OCI-LY1 (cell line): ENCODE data around the gene TENM4.

Experiments used
- H2AFZ ChIP-seq: fragments of 200-600 bp; sonication (generic), shearing (Covaris generic); 2 replicates; pipeline ENCODE4 v1.6.0; 2014; ENCODE audit warnings: antibody characterized with exemption, mild to moderate bottlenecking, low read length
- H3F3A ChIP-seq: fragments of 200-600 bp; sonication (generic), shearing (Covaris generic); 2 replicates; pipeline ENCODE4 v1.6.0; 2014; ENCODE audit warnings: mild to moderate bottlenecking, antibody characterized with exemption, low read length, moderate library complexity; ENCODE audit not compliant: insufficient read depth
- H3K27ac ChIP-seq: fragments of 200-600 bp; sonication (generic); 2 replicates; pipeline ENCODE4 v1.5.1; 2014; ENCODE audit warnings: low read length, mixed run types, mild to moderate bottlenecking, low read depth; ENCODE audit not compliant: poor library complexity, severe bottlenecking
- H3K27me3 ChIP-seq: fragments of 200-600 bp; sonication (generic); 2 replicates; pipeline ENCODE4 v1.6.0; 2014; ENCODE audit warnings: antibody characterized with exemption, mild to moderate bottlenecking, low read length, moderate library complexity; ENCODE audit not compliant: insufficient read depth
- H3K36me3 ChIP-seq: fragments of 200-600 bp; sonication (generic); 2 replicates; pipeline ENCODE4 v1.6.1; 2014; ENCODE audit warnings: mild to moderate bottlenecking, antibody characterized with exemption, low read length, moderate library complexity, mixed read lengths; ENCODE audit not compliant: insufficient read depth
- H3K4me1 ChIP-seq: fragments of 200-600 bp; sonication (generic); 2 replicates; pipeline ENCODE4 v1.5.1; 2014; ENCODE audit warnings: mild to moderate bottlenecking, low read length, moderate library complexity; ENCODE audit not compliant: insufficient read depth, severe bottlenecking
- H3K4me2 ChIP-seq: fragments of 200-600 bp; sonication (generic), shearing (Covaris generic); 2 replicates; pipeline ENCODE4 v1.6.1; 2014; ENCODE audit warnings: low read length
- H3K4me3 ChIP-seq: fragments of 200-600 bp; sonication (generic); 2 replicates; pipeline ENCODE4 v1.5.1; 2014; ENCODE audit warnings: low read length, low read depth, mild to moderate bottlenecking, mixed read lengths; ENCODE audit not compliant: poor library complexity, severe bottlenecking
- H3K79me2 ChIP-seq: fragments of 200-600 bp; shearing (Covaris generic); 2 replicates; pipeline ENCODE4 v1.6.1; 2016; ENCODE audit warnings: mixed run types, low read length, mixed read lengths; ENCODE audit not compliant: insufficient read depth
- H3K9ac ChIP-seq: fragments of 200-600 bp; sonication (generic), shearing (Covaris generic); 2 replicates; pipeline ENCODE4 v1.6.1; 2014; ENCODE audit warnings: mild to moderate bottlenecking, low read length, mixed read lengths
- H3K9me2 ChIP-seq: fragments of 200-600 bp; sonication (generic), shearing (Covaris generic); 2 replicates; pipeline ENCODE4 v1.6.1; 2014; ENCODE audit warnings: low read depth, mild to moderate bottlenecking, low read length, mixed read lengths
- H3K9me3 ChIP-seq: fragments of 200-600 bp; shearing (Covaris generic); 2 replicates; pipeline ENCODE4 v1.6.1; 2014; ENCODE audit warnings: low read length, mixed read lengths
- H4K20me1 ChIP-seq: fragments of 200-600 bp; sonication (generic), shearing (Covaris generic); 2 replicates; pipeline ENCODE4 v1.6.0; 2016; ENCODE audit warnings: mild to moderate bottlenecking, low read length; ENCODE audit not compliant: insufficient read depth
- CTCF ChIP-seq: fragments of 200-600 bp; sonication (generic), shearing (Covaris generic); IDR thresholded peaks from 2 replicates; pipeline ENCODE4 v1.5.1; 2017; ENCODE audit warnings: mild to moderate bottlenecking, antibody characterized with exemption, low read length, moderate library complexity, mixed read lengths
- EZH2 ChIP-seq: fragments of 200-600 bp; sonication (generic), shearing (Covaris generic); IDR thresholded peaks from 2 replicates; pipeline ENCODE4 v1.8.0; 2017; ENCODE audit warnings: borderline replicate concordance, mixed run types, mild to moderate bottlenecking, antibody characterized with exemption, low read length, moderate library complexity, mixed read lengths

TENM4 gene

DNA sequence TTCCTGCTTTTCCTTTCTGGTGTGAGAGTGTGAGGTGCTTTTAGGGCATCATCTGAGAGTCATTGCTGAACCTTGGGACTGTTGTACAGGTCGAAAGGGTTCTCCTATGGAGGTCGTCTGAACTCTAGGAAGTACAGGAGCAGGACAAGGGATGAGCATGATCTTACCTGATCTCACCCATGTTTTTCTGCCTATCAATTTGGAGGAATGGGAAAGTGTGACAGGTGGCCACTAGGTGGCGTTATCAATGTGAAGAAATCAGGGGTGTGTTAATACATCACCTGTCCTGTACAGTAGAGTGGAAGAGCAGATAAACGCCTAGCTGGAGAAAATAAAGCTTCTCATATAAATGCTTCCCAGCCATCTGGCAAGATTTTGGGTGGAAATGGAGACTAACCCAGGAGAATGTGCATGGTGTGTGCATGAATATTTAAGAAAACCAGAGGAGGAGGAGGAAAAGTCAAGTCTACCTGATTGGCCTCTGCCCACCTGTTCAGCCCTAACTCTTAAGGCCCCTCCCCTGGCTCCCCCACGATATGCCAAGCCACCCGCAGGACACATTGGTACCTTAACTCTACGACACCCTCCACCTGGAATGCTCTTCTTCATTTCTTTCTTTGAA is 794.2 kb downstream of the TENM4 start:
- H3K36me3 ChIP-seq: no peaks in the 10 kb centered on the region
- H3K4me3 ChIP-seq: no peak overlapping the region
- no peaks in the 10 kb centered on the region for H3F3A ChIP-seq
- TF ChIP-seq EZH2 (no peak), CTCF (peak; percentile 79)
- no peaks in the 10 kb centered on the region for H3K9me2 ChIP-seq
- no peak overlapping the region for H3K4me2 ChIP-seq
- no peak overlapping the region for H2AFZ ChIP-seq
- no peak overlapping the region for H3K9ac ChIP-seq
- H3K27me3 ChIP-seq: no peaks in the 10 kb centered on the region; the same call in 1 of the 2 replicates
- no peak overlapping the region for H3K27ac ChIP-seq
- H3K79me2 ChIP-seq: no peaks in the 10 kb centered on the region
- H4K20me1 ChIP-seq: no peaks in the 10 kb centered on the region
- no peaks in the 10 kb centered on the region for H3K4me1 ChIP-seq
- H3K9me3 ChIP-seq: no peaks in the 10 kb centered on the region

DNA sequence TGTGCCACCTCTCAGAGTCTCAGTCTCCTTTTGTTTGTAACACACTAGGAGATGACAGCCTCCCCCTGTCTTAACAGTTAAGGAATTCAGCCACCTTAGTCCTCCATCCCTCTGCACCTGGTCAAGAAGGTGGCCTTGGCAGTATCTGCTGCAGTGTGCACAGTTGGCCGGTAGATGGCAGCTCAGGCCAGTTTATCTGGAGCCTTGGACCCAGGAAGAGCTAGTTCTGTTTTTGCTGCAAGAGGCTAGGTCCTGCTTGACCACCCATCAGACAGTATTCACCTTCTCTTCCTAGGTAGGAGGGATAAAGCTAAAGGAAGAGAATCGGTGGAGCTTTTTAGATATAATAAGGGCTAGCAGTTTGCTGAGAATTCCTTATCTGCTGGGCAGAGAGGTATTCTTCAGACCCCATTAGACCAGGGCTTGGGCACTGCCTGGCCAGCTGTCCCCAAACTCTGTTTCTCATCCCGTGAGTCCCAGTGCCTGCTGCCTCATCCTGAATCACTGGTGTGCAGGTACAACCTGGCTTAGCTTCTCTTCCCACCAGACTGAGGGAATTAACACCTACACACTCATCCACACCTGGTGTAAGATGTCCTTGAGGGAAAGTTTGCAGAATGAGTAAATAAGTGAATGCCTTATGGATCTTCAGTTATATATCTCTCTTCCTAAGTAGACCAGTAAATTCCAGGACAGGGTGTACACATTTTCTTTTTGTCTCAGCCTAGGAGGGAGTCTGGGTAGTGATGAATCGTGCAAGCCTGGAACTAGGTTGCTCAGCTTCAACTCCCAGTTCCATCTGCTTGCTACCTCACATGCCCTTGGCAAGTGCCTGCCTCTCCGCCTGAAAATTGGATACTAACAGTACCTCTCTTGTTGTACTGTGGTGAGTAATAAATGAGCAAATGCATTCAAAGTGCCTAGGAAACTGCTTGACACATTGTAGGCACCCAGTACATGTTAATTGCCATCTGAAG is 795.3 kb downstream of the TENM4 start:
- no peak for TF ChIP-seq EZH2
- TF ChIP-seq CTCF: peak; percentile 88
- H3K27me3 ChIP-seq: no peaks in the 10 kb centered on the region; the same call in 1 of the 2 replicates
- H3K9me2 ChIP-seq: no peaks in the 10 kb centered on the region
- no peaks in the 10 kb centered on the region for H3F3A ChIP-seq
- H3K9me3 ChIP-seq: no peaks in the 10 kb centered on the region
- H4K20me1 ChIP-seq: no peaks in the 10 kb centered on the region
- no peak overlapping the region for H3K4me3 ChIP-seq
- no peaks in the 10 kb centered on the region for H3K36me3 ChIP-seq
- no peak overlapping the region for H3K27ac ChIP-seq
- no peak overlapping the region for H3K4me2 ChIP-seq
- H2AFZ ChIP-seq: no peak overlapping the region
- no peaks in the 10 kb centered on the region for H3K4me1 ChIP-seq
- H3K9ac ChIP-seq: no peak overlapping the region
- no peaks in the 10 kb centered on the region for H3K79me2 ChIP-seq

- Histone ChIP-seq H3F3A (no peaks in the 10 kb centered on the region), H3K9ac (no peak overlapping the region), H3K4me1 (no peaks in the 10 kb centered on the region), H3K9me2 (no peaks in the 10 kb centered on the region), H4K20me1 (no peaks in the 10 kb centered on the region), H3K27ac (no peak overlapping the region), H2AFZ (no peak overlapping the region), H3K79me2 (no peaks in the 10 kb centered on the region), H3K27me3 (no peaks in the 10 kb centered on the region; the same call in 1 of the 2 replicates), H3K4me3 (no peak overlapping the region), H3K9me3 (no peaks in the 10 kb centered on the region), H3K4me2 (no peak overlapping the region), H3K36me3 (no peaks in the 10 kb centered on the region)
- TF ChIP-seq CTCF: no peak
- TF ChIP-seq EZH2: no peak
These were observed 797.2 kb downstream of the TENM4 start for GRCh38 chr11:78643676-78644056.
